Transverse colon (tissue), 4 donors: Measurements from ENCODE around the gene NBPF12. TPM values are rescaled to one million over a fixed set of nuclear protein-coding genes. Genes with fewer than 3 reads are reported as not detected.
"Not testable (repeated sequence)": the region's sequence is repeated elsewhere in the genome, so short reads cannot be mapped to it uniquely, and the experiment has no call there.

Experiments
- DNase-seq: peaks from one replicate; pipeline ENCODE4 v3.0.0-alpha.2; 2019
- H3K27ac ChIP-seq, 4 donors: fragments of 200-600 bp; sonication (generic); 2 replicates each; pipeline ENCODE4 v1.5.1; 2016 to 2018; ENCODE audit warnings: inconsistent platforms in 4 of 4
- H3K27me3 ChIP-seq: fragments of 200-600 bp; sonication (generic); 2 replicates; pipeline ENCODE4 v1.5.1; 2017; ENCODE audit warnings: inconsistent platforms
- H3K36me3 ChIP-seq, 4 donors: fragments of 200-600 bp; sonication (generic); 2 replicates each; pipeline ENCODE4 v1.5.1; 2017 to 2019; ENCODE audit warnings: inconsistent platforms in 4 of 4
- H3K4me1 ChIP-seq, 4 donors: fragments of 200-600 bp; sonication (generic); 2 replicates each; pipeline ENCODE4 v1.5.1; 2017 to 2020; ENCODE audit warnings: inconsistent platforms in 4 of 4
- H3K4me3 ChIP-seq, 4 donors: fragments of 200-600 bp; sonication (generic); 1 replicate in 1 of 4; 2 replicates in 3 of 4; pipeline versions ENCODE4 v1.5.1 to v1.6.1; 2017 to 2019; ENCODE audit warnings: inconsistent platforms in 4 of 4
- H3K9me3 ChIP-seq, 2 donors: fragments of 200-600 bp; sonication (generic); 2 replicates each; pipeline ENCODE4 v1.5.1; 2017 to 2019; ENCODE audit warnings: inconsistent platforms in 2 of 2
- WGBS, 2 donors: methylation state at CpG; one replicate each; pipeline ENCODE4 v1.1.5; 2018; ENCODE audit warnings: low coverage in 1 of 2; 5-methylcytosine and 5-hydroxymethylcytosine counted together
- in situ Hi-C, 4 donors: fragments of 200-750 bp; cut with MboI; loops; one replicate each; pipeline versions ENCODE4 v1.15.0 to v1.15.1; 2017; ENCODE audit warnings: low sequenced_read_pairs in 3 of 4, low pct_ligation_motif_present in 1 of 4, low pct_unique_long_range_greater_than_20kb in 1 of 4
- intact Hi-C: fragments of 100-400 bp; cut with DNase I; formaldehyde crosslinking; loops from one replicate; pipeline ENCODE4 v1.15.1; 2023; ENCODE audit warnings: low total_unique reads
- total RNA-seq, 4 donors: library from RNA; depleted of rRNA; stranded (reverse); fragments of >200 nt; gene quantifications; one replicate each; pipeline ENCODE4 v1.1.0, GENCODE V29; 2016

Gene NBPF12
- total RNA-seq, 4 donors from 2014 or later, result 10.8 to 21.1 (median 13.9) TPM

- H3K27me3 ChIP-seq, intact Hi-C loops, H3K4me1 ChIP-seq, H3K9me3 ChIP-seq, H3K4me3 ChIP-seq, H3K27ac ChIP-seq, in situ Hi-C loops, H3K36me3 ChIP-seq, DNase-seq: not testable (repeated sequence)
- 67% methylated on average over 4 of the region's 8 CpGs; no CpG with 5 or more reads in 1 of the 2 donors for WGBS, 2 donors
These were observed 3.5 kb upstream of the NBPF12 start for GRCh38 chr1:146934390-146935223.

- peaks cover 0 to 13% (median 0%) of the 10 kb centered on the region in 4 donors for H3K4me1 ChIP-seq
- intact Hi-C loops, H3K4me3 ChIP-seq, DNase-seq, H3K27ac ChIP-seq, in situ Hi-C loops, H3K9me3 ChIP-seq, H3K27me3 ChIP-seq, H3K36me3 ChIP-seq: not testable (repeated sequence)
- 59% methylated on average over 3 of the region's 3 CpGs; no CpG with 5 or more reads in 1 of the 2 donors for WGBS, 2 donors
These were observed 662 bp upstream of the NBPF12 start for GRCh38 chr1:146937462-146937861.

- intact Hi-C loops, H3K36me3 ChIP-seq, H3K9me3 ChIP-seq, H3K27me3 ChIP-seq, in situ Hi-C loops: not testable (repeated sequence)
- Histone ChIP-seq H3K4me1 (peaks cover 0 to 13% (median 0%) of the 10 kb centered on the region in 4 donors), H3K4me3 (peak overlapping the region; percentile 31 to 82 (median 62)), H3K27ac (peak overlapping the region; percentile 83 to 93 (median 89))
- 5% methylated on average over 19 of the region's 55 CpGs; no CpG with 5 or more reads in 1 of the 2 donors for whole genome bisulfite sequencing, 2 donors
- DNase-seq, result peak; percentile 58
These were observed 1.0 kb downstream of the NBPF12 start for GRCh38 chr1:146938927-146939786.

GRCh38 chr1:146940293-146940692 lies 2.2 kb downstream of the NBPF12 start:
- H3K4me3 ChIP-seq, intact Hi-C loops, in situ Hi-C loops, H3K9me3 ChIP-seq, DNase-seq, H3K36me3 ChIP-seq, H3K27me3 ChIP-seq, H3K27ac ChIP-seq: not testable (repeated sequence)
- peaks cover 0 to 13% (median 0%) of the 10 kb centered on the region in 4 donors for H3K4me1 ChIP-seq
- 41% methylated on average over 3 of the region's 7 CpGs; no CpG with 5 or more reads in 1 of the 2 donors for WGBS, 2 donors

GRCh38 chr1:146943342-146943886 lies 5.3 kb downstream of the NBPF12 start:
- WGBS, 2 donors, result 87 to 100% methylated on average over 1 to 6 of the region's 6 CpGs
- DNase-seq, H3K27ac ChIP-seq, in situ Hi-C loops, H3K9me3 ChIP-seq, H3K36me3 ChIP-seq, H3K27me3 ChIP-seq, H3K4me3 ChIP-seq, intact Hi-C loops: not testable (repeated sequence)
- H3K4me1 ChIP-seq, result peaks cover 0 to 13% (median 0%) of the 10 kb centered on the region in 4 donors

- DNase-seq, H3K27ac ChIP-seq, H3K9me3 ChIP-seq, H3K4me3 ChIP-seq, H3K27me3 ChIP-seq, intact Hi-C loops, H3K36me3 ChIP-seq, H3K4me1 ChIP-seq, in situ Hi-C loops: not testable (repeated sequence)
- WGBS, 2 donors, result 88 to 100% methylated on average over 2 to 3 of the region's 4 CpGs
These were observed 10.0 kb downstream of the NBPF12 start for GRCh38 chr1:146948127-146948526.

- DNase-seq, H3K9me3 ChIP-seq, H3K27me3 ChIP-seq, H3K27ac ChIP-seq, H3K4me3 ChIP-seq, H3K36me3 ChIP-seq, H3K4me1 ChIP-seq, in situ Hi-C loops, intact Hi-C loops: not testable (repeated sequence)
- WGBS, 2 donors, result 90% methylated on average over 2 of the region's 2 CpGs; no CpG with 5 or more reads in 1 of the 2 donors
These were observed 26.2 kb downstream of the NBPF12 start for GRCh38 chr1:146964340-146964739.
